ENCODE data around the gene ECHS1.

Gene ECHS1

DNA sequence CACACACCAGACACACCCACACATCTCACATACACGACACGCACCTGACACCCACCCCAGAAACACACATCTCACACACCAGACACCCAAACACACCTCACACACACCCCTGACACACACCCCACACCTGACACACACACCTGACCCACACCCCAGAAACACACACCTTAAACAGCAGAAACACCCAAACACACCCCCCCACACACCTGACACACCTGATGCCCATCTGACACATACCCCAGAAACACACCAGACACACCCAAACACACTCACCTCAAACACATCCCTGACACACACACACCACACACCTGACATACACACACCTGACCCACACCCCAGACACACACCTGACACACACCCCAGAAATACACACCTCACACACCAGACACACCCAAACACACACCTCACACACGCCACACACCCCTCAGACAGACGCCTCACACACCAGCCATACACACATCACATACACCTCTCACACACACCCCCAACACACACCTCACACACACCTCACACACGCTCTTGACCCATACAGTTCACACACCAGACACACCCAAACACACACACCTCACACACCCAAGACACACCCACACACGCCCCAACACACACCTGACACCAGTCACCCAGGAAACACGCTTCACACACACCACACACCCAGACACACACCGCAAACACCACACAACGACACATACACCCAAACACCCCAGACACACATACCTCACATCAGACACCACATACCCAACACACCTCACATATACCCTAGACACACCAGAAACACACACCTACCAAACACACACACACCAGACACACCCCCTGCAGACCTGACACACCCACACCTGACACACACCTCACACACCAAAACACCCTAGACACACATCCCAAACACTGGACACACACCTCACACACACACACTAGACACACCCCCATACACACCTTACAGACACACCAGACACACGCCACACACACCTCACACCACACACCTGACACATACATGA, 34.8 kb downstream of the ECHS1 start:
- no peaks in the 10 kb centered on the region for H3K36me3 Mint-ChIP-seq
- peaks cover 27% of the 10 kb centered on the region in 2 donors for H3K27me3 Mint-ChIP-seq
- ATAC-seq (replicated peaks) (no peak), DNase-seq (no peak)
- peaks cover 4% of the 10 kb centered on the region in 2 donors for H3K4me1 Mint-ChIP-seq
- no peaks in the 10 kb centered on the region for H3K9me3 Mint-ChIP-seq
- no peak overlapping the region for H3K4me3 Mint-ChIP-seq
- H3K27ac Mint-ChIP-seq = no peak overlapping the region

DNA sequence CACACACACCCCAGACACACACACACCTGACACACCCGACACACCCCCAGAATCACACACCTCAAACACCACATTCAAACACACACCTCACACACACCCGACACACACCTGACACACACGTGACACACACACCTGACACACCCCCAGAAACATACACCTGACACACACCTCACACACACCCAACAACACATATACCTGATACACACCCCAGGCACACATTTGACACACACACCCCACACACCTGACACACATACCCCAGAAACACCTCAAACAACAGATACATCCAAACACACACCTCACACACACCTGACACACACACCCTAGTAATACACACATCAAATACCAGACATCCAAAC, 35.8 kb downstream of the ECHS1 start:
- ATAC-seq (replicated peaks) = no peak
- peaks cover 31 to 32% of the 10 kb centered on the region in 2 donors for H3K27me3 Mint-ChIP-seq
- no peak for DNase-seq
- H3K4me1 Mint-ChIP-seq = peaks cover 4% of the 10 kb centered on the region in 2 donors
- no peaks in the 10 kb centered on the region for H3K9me3 Mint-ChIP-seq
- H3K27ac Mint-ChIP-seq = no peak overlapping the region
- H3K4me3 Mint-ChIP-seq = no peak overlapping the region
- H3K36me3 Mint-ChIP-seq = no peaks in the 10 kb centered on the region

DNA sequence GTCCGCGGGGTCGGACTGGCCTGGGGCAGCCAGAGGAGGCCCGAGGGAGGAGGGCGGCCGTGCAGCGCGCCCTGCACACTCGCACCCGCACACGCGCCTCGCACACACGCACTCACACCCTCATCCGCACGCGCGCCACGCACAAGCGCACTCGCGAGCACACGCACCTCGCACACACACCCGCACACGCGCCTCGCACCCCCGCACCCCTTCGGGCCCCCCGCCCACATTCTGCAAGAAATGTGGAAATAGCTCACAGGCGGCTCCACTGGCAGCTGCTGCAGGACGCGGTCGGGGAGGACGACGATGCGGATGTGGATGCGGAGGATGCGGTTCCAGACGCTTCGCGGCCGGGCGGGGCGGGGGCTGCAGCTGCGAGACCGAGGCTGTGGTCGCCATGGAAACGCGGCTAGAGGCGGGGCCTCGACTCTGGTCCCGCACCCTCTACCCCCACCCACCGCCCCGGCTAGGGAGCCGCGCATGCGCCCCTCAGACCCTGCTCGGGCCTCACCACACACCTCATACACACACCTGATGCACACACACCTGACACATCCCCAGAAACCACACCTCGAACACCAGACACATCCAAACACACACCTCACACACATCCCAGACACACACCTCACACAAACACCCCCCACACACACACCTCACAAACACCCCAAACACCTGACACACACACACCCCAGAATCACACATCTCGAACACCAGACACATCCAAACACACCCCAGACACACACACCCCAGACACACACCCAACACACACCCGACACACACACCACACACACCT, 36.4 kb downstream of the ECHS1 start, which contains the start of gene CALY:
CALY (minus strand) TSS at position 320 of the 793 bp plus-strand sequence. CDS start 7,907 bp downstream, outside the sequence.
- DNase-seq (no peak), ATAC-seq (replicated peaks) (peak; percentile 38 to 50)
- Mint-ChIP-seq H3K9me3 (no peaks in the 10 kb centered on the region), H3K36me3 (no peaks in the 10 kb centered on the region), H3K27ac (no peak within 1 kb of the TSS), H3K27me3 (peaks cover 32% of the 10 kb centered on the region in 2 donors), H3K4me3 (peak within 1 kb of the TSS; percentile 60 to 71), H3K4me1 (peaks cover 4% of the 10 kb centered on the region in 2 donors)

DNA sequence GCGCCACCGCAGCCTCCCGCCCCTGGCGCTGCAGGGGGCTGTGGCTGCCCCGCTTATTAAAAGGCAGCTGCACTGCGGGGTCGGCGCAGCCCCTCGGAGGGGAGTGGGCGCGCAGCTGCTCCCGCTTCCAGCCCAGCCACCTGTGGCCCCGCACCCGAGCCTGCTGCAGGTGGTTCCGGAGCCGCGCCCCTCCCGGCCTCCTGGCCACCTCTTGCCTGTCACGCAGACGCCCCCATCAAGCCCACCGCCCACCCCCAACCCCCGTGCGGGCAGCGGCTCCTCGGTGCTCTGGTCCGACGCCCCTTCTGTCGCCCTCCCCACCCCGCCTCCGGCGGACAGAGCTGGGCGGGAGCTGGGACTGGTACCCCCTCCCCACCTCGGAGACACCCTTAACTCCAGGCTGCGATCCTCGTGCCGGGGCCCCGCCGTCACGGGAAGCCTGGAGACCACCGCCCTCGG, 37.0 kb downstream of the ECHS1 start:
- H3K4me3 Mint-ChIP-seq = no peak overlapping the region
- no peak overlapping the region for H3K27ac Mint-ChIP-seq
- no peaks in the 10 kb centered on the region for H3K36me3 Mint-ChIP-seq
- no peak for ATAC-seq (replicated peaks)
- no peak for DNase-seq
- no peaks in the 10 kb centered on the region for H3K9me3 Mint-ChIP-seq
- peaks cover 31 to 32% of the 10 kb centered on the region in 2 donors for H3K27me3 Mint-ChIP-seq
- peaks cover 4% of the 10 kb centered on the region in 2 donors for H3K4me1 Mint-ChIP-seq

DNA sequence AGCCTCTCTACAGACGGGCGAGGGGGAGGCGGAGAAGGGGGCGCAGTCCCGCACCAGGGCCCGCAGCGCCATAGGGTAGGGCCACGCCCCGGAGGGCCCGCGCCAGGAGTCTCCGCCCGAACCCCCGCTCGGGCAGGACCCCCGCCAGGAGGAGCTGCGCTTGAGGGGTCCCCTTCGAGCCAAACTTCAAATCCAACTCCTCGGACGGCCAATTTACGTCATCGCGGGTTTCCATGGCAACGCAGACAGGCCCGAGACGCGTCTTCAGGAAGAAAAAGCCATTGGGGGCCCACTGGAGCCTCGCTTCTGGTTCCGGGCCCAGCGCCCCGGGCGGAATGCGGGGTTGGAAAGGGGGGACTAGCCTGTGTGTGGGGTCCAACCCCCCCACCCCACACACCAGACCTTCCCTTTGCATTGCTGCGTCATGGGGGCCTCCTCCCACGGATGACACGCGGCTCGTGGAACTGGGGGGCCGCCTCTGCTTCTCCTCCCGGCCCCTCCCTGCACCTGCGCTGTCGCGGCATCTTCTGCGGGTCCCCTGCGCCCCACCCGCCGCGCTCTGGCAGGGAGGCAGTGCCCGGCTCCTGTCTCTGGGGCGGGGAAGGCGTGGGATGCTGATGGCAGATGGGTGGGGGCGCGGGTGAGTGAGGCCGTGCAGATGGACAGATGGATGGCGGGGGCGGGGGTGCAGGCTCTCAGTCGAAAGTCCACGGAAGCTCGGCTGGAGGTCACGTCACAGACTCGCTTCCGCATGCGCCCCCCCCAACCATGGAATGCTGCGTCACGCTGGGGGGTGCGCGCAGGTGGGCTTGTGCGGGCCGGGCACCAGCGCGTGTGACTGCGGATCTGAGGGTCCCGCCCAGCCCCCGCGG, 37.7 kb downstream of the ECHS1 start:
- DNase-seq (no peak), ATAC-seq (replicated peaks) (peak; percentile 50 to 54)
- Mint-ChIP-seq H3K36me3 (no peaks in the 10 kb centered on the region), H3K9me3 (no peaks in the 10 kb centered on the region), H3K27me3 (peaks cover 36 to 37% of the 10 kb centered on the region in 2 donors), H3K27ac (no peak overlapping the region), H3K4me3 (peak overlapping the region; percentile 60 to 62), H3K4me1 (peaks cover 4% of the 10 kb centered on the region in 2 donors)

DNA sequence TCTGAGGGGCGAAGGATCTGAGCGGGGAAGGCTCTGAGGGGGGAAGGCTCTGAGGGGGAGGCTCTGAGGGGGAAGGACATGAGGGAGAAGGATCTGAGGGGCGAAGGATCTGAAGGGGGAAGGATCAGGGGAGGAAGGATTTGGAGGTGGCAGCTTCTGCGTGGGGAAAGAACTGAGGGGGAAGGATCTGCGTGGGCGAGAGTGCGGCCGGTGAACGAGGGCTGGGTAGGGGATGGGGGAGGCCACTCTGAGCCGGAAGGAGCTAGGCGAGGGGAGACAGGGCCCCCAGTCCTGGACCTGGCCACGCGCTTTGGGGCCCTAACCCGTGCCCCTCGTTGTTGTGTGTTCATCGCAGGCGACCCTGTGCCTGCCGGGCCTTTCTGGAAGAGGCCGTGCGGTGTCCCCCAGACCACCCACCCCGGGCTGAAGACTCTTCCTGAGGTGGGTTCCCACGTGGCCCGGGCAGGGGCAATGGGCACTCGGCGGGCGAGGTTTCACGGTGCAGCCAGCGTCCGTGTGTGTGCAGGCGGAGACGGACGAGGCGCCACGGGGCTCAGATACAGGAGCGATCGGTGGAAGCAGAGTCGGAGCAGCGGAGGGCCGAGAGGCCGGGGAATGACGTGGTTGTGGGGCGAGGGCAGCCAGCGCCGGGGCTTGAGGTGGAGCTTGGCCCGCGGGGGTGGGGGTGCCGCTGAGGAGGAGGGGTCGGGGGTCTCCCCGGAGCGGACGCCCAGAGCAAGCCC, 38.5 kb downstream of the ECHS1 start:
- Mint-ChIP-seq H3K9me3 (no peaks in the 10 kb centered on the region), H3K4me1 (peaks cover 7 to 9% of the 10 kb centered on the region in 2 donors), H3K27ac (no peak overlapping the region), H3K4me3 (peak overlapping the region; percentile 79 to 80), H3K36me3 (no peaks in the 10 kb centered on the region), H3K27me3 (peaks cover 40 to 41% of the 10 kb centered on the region in 2 donors)
- DNase-seq = no peak
- peak; percentile 33 to 41 for ATAC-seq (replicated peaks)

DNA sequence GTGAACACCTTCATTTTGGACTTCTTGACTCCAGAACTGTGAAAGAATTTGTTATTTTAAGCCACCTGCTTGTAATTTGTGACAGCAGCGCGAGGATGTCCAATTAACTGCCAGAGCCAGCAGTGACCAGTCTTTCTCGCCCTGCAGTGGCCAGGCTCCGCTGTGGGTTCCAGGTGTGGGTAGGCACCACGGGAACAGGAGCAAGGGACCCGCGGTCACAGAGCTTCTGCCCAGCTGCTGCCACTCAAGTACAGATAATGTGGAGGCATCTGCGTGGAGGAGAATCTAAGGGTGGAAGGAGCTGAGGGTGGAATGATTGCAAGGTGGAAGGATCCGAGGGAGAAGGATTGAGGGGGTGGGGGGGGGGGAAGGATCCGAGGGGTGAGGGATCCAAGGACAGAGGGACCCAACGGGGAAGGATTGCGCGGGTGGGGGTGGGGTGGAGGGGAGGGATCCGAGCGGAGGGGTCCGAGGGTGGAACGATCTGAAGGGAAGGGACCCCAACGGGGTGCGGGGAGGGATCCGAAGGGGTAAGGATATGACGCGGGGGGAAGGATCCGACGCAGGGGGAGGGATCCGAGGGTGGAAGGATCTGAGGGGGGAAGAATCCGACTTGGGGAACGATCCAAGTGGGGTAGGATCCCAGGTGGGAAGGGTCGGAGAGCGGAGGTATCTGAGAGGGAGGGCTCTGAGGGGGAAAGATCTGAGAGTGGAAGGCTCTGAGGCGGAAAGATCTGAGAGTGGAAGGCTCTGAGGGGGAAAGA, 40.0 kb downstream of the ECHS1 start:
- Mint-ChIP-seq H3K9me3 (no peaks in the 10 kb centered on the region), H3K27me3 (peaks cover 48 to 56% of the 10 kb centered on the region in 2 donors), H3K4me1 (peaks cover 7 to 9% of the 10 kb centered on the region in 2 donors), H3K36me3 (no peaks in the 10 kb centered on the region), H3K27ac (no peak overlapping the region), H3K4me3 (no peak overlapping the region)
- ATAC-seq (replicated peaks) (no peak), DNase-seq (no peak)

DNA sequence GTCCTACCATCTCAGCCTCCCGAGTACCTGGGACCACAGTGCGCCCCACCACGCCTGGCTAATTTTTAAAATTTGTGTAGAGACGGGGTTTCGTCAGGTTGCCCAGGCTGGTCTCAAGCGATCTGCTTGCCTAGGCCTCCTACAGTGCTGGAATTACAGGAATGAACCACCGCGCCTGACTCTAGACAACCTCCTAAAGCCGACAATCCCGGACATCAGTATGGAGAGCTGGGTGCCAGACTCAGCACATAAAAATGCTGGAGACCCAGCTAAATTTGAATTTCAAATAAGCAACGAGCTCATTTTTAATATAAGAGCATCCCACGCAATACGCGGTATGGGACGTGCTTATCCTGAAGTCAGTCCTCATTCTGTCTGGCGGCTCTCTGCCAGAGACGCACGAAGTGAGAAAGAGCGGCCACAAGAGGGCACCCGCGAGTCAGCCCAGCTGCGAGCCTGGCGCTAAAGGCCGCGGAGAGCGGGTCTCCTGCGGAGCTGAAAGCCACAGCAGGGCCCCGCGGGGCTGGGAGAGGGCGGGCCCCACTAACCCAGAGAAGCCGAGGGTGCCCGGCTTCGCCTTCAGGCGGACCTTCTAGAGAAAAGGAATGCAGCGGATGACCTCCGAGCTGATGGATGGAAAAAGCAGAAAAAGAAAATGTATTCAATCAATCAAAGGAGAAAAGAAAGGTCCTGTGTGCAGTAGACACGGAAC, 43.5 kb downstream of the ECHS1 start:
- Mint-ChIP-seq H3K27me3 (peaks cover 73 to 86% of the 10 kb centered on the region in 2 donors), H3K9me3 (no peaks in the 10 kb centered on the region), H3K27ac (no peak overlapping the region), H3K36me3 (no peaks in the 10 kb centered on the region), H3K4me1 (peaks cover 11 to 21% of the 10 kb centered on the region in 2 donors), H3K4me3 (peak overlapping the region; percentile 78 to 88)
- peak; percentile 76 for DNase-seq
- ATAC-seq (replicated peaks) = peak; percentile 94 to 95

DNA sequence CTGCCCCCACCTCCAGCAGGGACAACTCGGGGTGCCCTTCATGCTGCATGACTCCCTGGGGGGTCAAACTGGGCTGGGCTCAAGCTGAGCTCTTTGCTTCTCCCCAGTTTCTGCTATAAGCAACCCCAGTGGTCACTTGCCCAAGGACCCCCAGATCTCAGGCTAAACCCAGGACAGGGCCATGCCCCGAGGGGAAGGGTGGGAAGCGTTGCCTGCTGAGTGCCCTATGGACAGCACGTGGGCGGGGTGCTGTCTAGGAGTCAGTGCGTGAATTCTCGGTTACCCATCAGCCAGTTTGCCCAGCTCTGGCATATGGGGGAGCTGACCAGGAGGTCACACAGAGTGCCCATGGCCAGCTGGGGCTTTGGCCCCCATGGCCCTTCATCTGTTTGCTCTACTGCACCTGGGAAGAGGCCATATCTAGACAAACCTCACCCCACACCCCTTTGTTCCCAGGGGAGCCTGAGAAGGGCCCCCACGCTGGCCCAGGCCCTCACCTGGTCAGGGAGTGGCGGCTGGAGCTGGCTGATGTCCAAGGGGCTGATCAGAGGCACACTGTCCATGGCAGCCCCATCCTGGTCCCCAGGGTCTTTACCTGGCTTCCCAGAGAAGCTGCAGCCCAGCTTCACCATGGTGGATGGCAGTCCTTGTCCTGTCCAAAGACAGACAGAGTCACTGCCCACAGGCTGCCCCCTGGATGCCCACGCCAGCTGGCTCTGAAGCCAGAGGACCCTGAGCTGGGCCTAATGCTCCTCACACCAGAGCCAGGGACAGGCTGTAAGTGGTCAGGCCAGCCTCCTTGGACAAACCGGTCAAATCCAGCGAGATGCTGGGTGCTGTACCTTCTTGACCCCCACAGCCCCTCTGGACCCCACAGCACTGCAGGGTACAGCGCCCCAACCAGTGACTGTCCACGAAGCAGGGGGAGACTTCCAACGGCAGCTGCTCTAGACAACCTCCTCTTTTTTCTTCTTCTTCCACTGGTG, 44.5 kb downstream of the ECHS1 start:
- Mint-ChIP-seq H3K9me3 (no peaks in the 10 kb centered on the region), H3K36me3 (no peaks in the 10 kb centered on the region), H3K27ac (no peak overlapping the region), H3K27me3 (peaks cover 69 to 81% of the 10 kb centered on the region in 2 donors), H3K4me1 (peaks cover 11 to 20% of the 10 kb centered on the region in 2 donors), H3K4me3 (no peak overlapping the region)
- DNase-seq (no peak), ATAC-seq (replicated peaks) (no peak)

DNA sequence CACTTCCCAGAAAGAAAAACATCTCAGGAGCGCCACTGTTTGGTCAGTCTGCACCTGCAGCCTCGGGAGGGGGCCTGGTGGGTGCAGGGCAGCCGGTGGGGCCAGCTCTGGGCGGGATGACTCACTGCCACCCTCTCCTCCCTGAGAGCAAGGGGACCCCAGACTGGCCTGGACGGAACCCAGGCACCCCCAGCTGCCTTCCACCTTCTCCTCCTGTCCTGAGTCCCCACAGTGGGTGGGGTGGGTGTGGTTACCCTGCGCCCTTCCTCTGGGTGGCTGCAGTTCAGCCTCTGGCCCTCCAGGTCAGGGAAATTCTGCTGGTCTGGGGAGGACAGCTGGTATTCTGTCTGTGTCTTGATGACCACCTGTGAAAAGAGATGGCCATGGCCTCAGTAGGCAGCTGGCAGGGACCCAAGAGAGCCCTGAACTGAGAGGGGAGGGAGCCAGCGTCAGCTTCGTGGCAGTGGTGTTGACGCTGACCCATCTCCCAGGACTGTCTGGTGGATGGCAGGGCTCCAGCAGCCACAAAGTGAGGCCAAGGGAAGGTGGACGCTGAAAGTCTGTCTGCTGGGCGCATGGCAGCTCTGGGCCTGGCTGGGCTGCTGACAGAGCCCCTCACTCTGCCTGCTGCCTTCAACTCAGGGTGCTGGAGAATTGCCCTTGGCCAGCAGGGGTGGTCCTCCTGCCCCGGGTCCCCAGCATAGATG, 45.4 kb downstream of the ECHS1 start:
- ATAC-seq (replicated peaks) (no peak), DNase-seq (no peak)
- Mint-ChIP-seq H3K9me3 (no peaks in the 10 kb centered on the region), H3K4me3 (no peak overlapping the region), H3K4me1 (peaks cover 11 to 20% of the 10 kb centered on the region in 2 donors), H3K36me3 (no peaks in the 10 kb centered on the region), H3K27me3 (peaks cover 64 to 73% of the 10 kb centered on the region in 2 donors), H3K27ac (no peak overlapping the region)
